Stimulated activated CD8-positive, alpha-beta memory T cell treated with anti-CD3 and anti-CD28 coated beads, Interleukin-12 subunit alpha, Interleukin-12 subunit beta, amount 100 ng/mL, for 4 hours (primary cell): ENCODE measurements around the gene FHIP1A.
"Not testable (repeated sequence)": the region's sequence is repeated elsewhere in the genome, so short reads cannot be mapped to it uniquely, and the experiment has no call there.

Experiments
- DNase-seq: peaks from one replicate; pipeline ENCODE4 v3.0.0-alpha.2; 2020; ENCODE audit warnings: low read depth

The FHIP1A gene

GRCh38 chr4:151408630-151409469 is at the start of gene FHIP1A:
Gene FHIP1A, plus strand, starts transcription at chr4:151409176. Its CDS starts 157,084 bp downstream, at chr4:151566260.
- peak; percentile 73 for DNase-seq

GRCh38 chr4:151359576-151359975 is 49.4 kb upstream of the FHIP1A start:
- no peak for DNase-seq

- DNase-seq, result no peak
Measured at GRCh38 chr4:151361126-151361525, 47.9 kb upstream of the FHIP1A start.

GRCh38 chr4:151361966-151362365 is 47.0 kb upstream of the FHIP1A start:
- DNase-seq, result no peak

GRCh38 chr4:151362404-151363164 is 46.4 kb upstream of the FHIP1A start:
- peak; percentile 36 for DNase-seq

- no peak for DNase-seq
Measured at GRCh38 chr4:151376540-151376939, 32.4 kb upstream of the FHIP1A start.

GRCh38 chr4:151389311-151389710 is 19.7 kb upstream of the FHIP1A start:
- no peak for DNase-seq

GRCh38 chr4:151389799-151390198 is 19.2 kb upstream of the FHIP1A start:
- not testable (repeated sequence) for DNase-seq

GRCh38 chr4:151395873-151396272 is 13.1 kb upstream of the FHIP1A start:
- DNase-seq, result no peak

GRCh38 chr4:151400343-151400742 is 8.6 kb upstream of the FHIP1A start:
- no peak for DNase-seq

- DNase-seq, result no peak
Measured at GRCh38 chr4:151401739-151402138, 7.2 kb upstream of the FHIP1A start.

GRCh38 chr4:151402145-151402865 is 6.7 kb upstream of the FHIP1A start:
- no peak for DNase-seq

- no peak for DNase-seq
Measured at GRCh38 chr4:151403656-151404055, 5.3 kb upstream of the FHIP1A start.

GRCh38 chr4:151404802-151405201 is 4.2 kb upstream of the FHIP1A start:
- not testable (repeated sequence) for DNase-seq

- DNase-seq, result no peak
Measured at GRCh38 chr4:151407018-151407417, 2.0 kb upstream of the FHIP1A start.

- DNase-seq, result no peak
Measured at GRCh38 chr4:151407466-151408379, 1.3 kb upstream of the FHIP1A start.

GRCh38 chr4:151408380-151408629 is 671 bp upstream of the FHIP1A start:
- DNase-seq, result no peak

GRCh38 chr4:151409470-151410313 is 716 bp downstream of the FHIP1A start:
- no peak for DNase-seq

GRCh38 chr4:151415978-151416377 is 7.0 kb downstream of the FHIP1A start:
- no peak for DNase-seq

- no peak for DNase-seq
Measured at GRCh38 chr4:151417164-151417571, 8.2 kb downstream of the FHIP1A start.
